Measurements from ENCODE around the gene ARID3C. TPM values are rescaled to one million over a fixed set of nuclear protein-coding genes. Genes with fewer than 3 reads are reported as not detected.

ARID3C gene
- total RNA-seq, 1 experiment from 2014 or later: not detected

DNA sequence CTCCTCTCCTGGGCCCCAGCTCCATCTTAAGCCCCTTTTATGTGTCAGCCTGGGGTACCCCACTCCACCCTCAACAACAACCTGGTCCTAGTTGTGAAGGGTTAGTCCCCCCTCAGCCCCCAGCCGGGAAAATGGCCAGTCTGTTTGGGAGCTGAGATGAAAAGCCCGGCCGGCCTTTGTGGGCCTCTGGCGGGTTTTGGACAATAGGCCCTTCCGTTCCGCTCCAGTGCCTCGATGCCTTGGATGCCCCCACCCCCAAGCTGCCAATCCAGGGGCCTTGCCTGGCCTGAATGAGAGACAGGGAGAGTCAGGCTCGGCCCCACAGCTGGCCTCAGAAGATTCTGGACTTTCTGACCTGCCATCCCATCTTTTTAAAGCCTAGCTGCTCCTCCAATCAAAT, 48.5 kb downstream of the ARID3C start:
- no peaks in the 10 kb centered on the region for H3K4me1 ChIP-seq (replicated peaks; ENCODE audit: insufficient read depth)
- intact Hi-C loops (cut with micrococcal nuclease; ENCODE audit: unreplicated experiment): no loop called here

DNA sequence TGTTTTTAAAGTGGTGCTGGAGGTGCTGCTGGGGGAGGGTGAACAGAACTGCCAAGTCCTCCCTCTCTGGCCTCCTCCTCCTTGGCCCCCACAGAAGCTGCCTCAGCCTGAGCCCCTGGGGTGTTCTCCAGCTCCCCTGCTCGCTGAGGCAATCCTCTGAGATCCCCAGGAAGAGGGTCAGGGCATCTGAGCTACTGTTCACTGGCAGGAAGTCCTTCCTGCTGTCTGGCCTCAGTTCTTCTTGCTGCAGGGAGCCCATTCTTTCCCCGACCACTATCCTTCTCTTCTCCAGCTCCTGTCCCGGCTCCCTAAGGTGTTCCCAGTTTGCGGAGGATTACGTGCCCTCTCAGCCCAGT, 49.1 kb downstream of the ARID3C start:
- Histone ChIP-seq H3K79me2 (ENCODE audit: low read depth) (no peaks in the 10 kb centered on the region), H4K20me1 (ENCODE audit: insufficient read depth) (no peaks in the 10 kb centered on the region), H3K27me3 (ENCODE audit: insufficient read depth, low read depth) (peaks cover 72% of the 10 kb centered on the region), H3K9me3 (ENCODE audit: insufficient read depth, low read depth) (no peaks in the 10 kb centered on the region), H3K4me3 (no peak overlapping the region), H2AFZ (no peak overlapping the region), H3F3A (ENCODE audit: insufficient read depth, low read depth) (no peaks in the 10 kb centered on the region), H3K9me2 (ENCODE audit: insufficient read depth) (no peaks in the 10 kb centered on the region), H3K4me2 (no peak overlapping the region), H3K4me1 (replicated peaks; ENCODE audit: insufficient read depth) (no peaks in the 10 kb centered on the region), H3K36me3 (ENCODE audit: low read depth) (no peaks in the 10 kb centered on the region), H3K27ac (no peak overlapping the region)
- ChIA-PET POLR2A (ENCODE audit: unreplicated experiment) (no interaction called here), CTCF (no interaction called here)
- intact Hi-C loops (cut with micrococcal nuclease; ENCODE audit: unreplicated experiment): no loop called here
- no TSS peak for BruUV-seq (replicated peaks)
- DNase-seq: no peak
- TF ChIP-seq, protein P1, sequence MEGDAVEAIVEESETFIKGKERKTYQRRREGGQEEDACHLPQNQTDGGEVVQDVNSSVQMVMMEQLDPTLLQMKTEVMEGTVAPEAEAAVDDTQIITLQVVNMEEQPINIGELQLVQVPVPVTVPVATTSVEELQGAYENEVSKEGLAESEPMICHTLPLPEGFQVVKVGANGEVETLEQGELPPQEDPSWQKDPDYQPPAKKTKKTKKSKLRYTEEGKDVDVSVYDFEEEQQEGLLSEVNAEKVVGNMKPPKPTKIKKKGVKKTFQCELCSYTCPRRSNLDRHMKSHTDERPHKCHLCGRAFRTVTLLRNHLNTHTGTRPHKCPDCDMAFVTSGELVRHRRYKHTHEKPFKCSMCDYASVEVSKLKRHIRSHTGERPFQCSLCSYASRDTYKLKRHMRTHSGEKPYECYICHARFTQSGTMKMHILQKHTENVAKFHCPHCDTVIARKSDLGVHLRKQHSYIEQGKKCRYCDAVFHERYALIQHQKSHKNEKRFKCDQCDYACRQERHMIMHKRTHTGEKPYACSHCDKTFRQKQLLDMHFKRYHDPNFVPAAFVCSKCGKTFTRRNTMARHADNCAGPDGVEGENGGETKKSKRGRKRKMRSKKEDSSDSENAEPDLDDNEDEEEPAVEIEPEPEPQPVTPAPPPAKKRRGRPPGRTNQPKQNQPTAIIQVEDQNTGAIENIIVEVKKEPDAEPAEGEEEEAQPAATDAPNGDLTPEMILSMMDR (conservative IDR thresholded peaks at IDR 0.05): no peak
- TF ChIP-seq EZH2 (IDR thresholded peaks at IDR 0.05; ENCODE audit: low read depth): no peak

More for the DNA sequence above, 48.5 kb downstream of the ARID3C start:
- Histone ChIP-seq H3F3A (ENCODE audit: insufficient read depth, low read depth) (no peaks in the 10 kb centered on the region), H3K27me3 (ENCODE audit: insufficient read depth, low read depth) (peaks cover 77% of the 10 kb centered on the region), H3K36me3 (ENCODE audit: low read depth) (no peaks in the 10 kb centered on the region), H2AFZ (no peak overlapping the region), H3K79me2 (ENCODE audit: low read depth) (no peaks in the 10 kb centered on the region), H3K9me2 (ENCODE audit: insufficient read depth) (no peaks in the 10 kb centered on the region), H3K9me3 (ENCODE audit: insufficient read depth, low read depth) (no peaks in the 10 kb centered on the region), H3K4me3 (no peak overlapping the region), H4K20me1 (ENCODE audit: insufficient read depth) (no peaks in the 10 kb centered on the region), H3K4me2 (no peak overlapping the region), H3K27ac (no peak overlapping the region)
- ChIA-PET POLR2A (ENCODE audit: unreplicated experiment) (no interaction called here), CTCF (no interaction called here)
- no peak for DNase-seq
- no TSS peak for BruUV-seq (replicated peaks)
- no peak for TF ChIP-seq EZH2 (IDR thresholded peaks at IDR 0.05; ENCODE audit: low read depth)
- TF ChIP-seq, protein P1 (conservative IDR thresholded peaks at IDR 0.05): no peak

DNA sequence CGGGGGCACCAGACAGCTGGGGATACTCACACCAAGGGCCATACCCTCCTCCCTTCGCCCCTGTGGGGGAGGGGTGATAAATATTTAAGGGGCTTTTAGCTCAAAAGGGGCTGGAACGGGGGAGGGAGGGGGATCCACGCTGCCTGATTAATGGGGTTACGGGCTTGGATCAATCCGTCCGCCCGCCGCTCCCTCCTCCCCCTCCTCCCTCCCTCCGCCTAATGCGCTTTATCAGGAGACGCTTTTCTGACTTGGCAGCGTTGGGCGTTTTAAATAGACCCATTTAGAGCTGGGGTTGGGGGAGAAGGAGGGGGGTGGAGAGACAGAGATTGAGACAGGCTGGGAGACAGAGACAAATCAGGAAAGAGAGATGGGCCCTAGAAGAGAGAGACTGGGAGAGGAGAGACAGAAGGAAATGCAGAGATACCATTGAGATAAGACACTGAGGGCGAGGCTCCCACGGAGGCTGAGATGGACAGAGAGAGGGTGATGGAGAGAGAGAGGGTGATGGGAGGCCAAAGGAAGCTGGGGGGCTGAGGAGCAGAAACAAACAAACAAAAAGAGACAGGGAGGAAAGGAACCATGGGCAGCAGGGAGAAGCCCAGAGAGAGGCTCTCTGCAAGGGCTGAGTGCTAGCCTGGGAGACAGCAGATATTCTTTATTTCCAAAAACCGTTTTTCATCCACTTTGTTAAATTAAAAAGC, 49.6 kb downstream of the ARID3C start:
- no peaks in the 10 kb centered on the region for H3K36me3 ChIP-seq (ENCODE audit: low read depth)
- no peak for DNase-seq
- no peaks in the 10 kb centered on the region for H3K4me1 ChIP-seq (replicated peaks; ENCODE audit: insufficient read depth)
- intact Hi-C loops (cut with micrococcal nuclease; ENCODE audit: unreplicated experiment): no loop called here
- no peak overlapping the region for H3K27ac ChIP-seq
- ChIA-PET POLR2A (ENCODE audit: unreplicated experiment) (no interaction called here), CTCF (no interaction called here)
- TF ChIP-seq EZH2 (IDR thresholded peaks at IDR 0.05; ENCODE audit: low read depth): no peak
- TF ChIP-seq, protein P1 (conservative IDR thresholded peaks at IDR 0.05): no peak
- H3K4me3 ChIP-seq: no peak overlapping the region
- H3K9me3 ChIP-seq (ENCODE audit: insufficient read depth, low read depth): no peaks in the 10 kb centered on the region
- H3K9me2 ChIP-seq (ENCODE audit: insufficient read depth): no peaks in the 10 kb centered on the region
- no peak overlapping the region for H2AFZ ChIP-seq
- H3K4me2 ChIP-seq: no peak overlapping the region
- BruUV-seq (replicated peaks): no TSS peak
- no peaks in the 10 kb centered on the region for H3F3A ChIP-seq (ENCODE audit: insufficient read depth, low read depth)
- H3K79me2 ChIP-seq (ENCODE audit: low read depth): no peaks in the 10 kb centered on the region
- H4K20me1 ChIP-seq (ENCODE audit: insufficient read depth): no peaks in the 10 kb centered on the region
- H3K27me3 ChIP-seq (ENCODE audit: insufficient read depth, low read depth): peaks cover 70% of the 10 kb centered on the region
